ENCODE results near the gene GPR153.

GRCh38 chr1:6241107-6241886, 19.6 kb downstream of the GPR153 start:
- no peak for TF ChIP-seq POLR2A (IDR thresholded peaks at IDR 0.05; ENCODE audit: insufficient read depth in 1 of 2, low read depth in 2 of 2, low read length in 2 of 2)
- no peak for TF ChIP-seq REL (CRISPR knock-in tag; conservative IDR thresholded peaks at IDR 0.05)
- no peak for TF ChIP-seq ZNF350 (CRISPR knock-in tag; IDR thresholded peaks at IDR 0.05; ENCODE audit: borderline replicate concordance, low read depth)
- no peak for TF ChIP-seq ZBTB1 (CRISPR knock-in tag; IDR thresholded peaks at IDR 0.05; ENCODE audit: borderline replicate concordance)
- no peak for TF ChIP-seq CEBPB (IDR thresholded peaks at IDR 0.05; ENCODE audit: borderline replicate concordance, low read depth, low read length)
- TF ChIP-seq, protein P1, sequence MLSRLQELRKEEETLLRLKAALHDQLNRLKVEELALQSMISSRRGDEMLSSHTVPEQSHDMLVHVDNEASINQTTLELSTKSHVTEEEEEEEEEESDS (CRISPR knock-in tag; IDR thresholded peaks at IDR 0.05; ENCODE audit: borderline replicate concordance): no peak
- no peak for TF ChIP-seq SP2 (CRISPR knock-in tag; IDR thresholded peaks at IDR 0.05)
- TF ChIP-seq ZBTB33 (CRISPR knock-in tag; IDR thresholded peaks at IDR 0.05): no peak
- no peak for TF ChIP-seq EP300 (IDR thresholded peaks at IDR 0.05; ENCODE audit: low read depth in 2 of 2, low read length in 2 of 2)
- TF ChIP-seq EP300 (CRISPR knock-in tag; IDR thresholded peaks at IDR 0.05; ENCODE audit: borderline replicate concordance): no peak
- TF ChIP-seq, protein P2, sequence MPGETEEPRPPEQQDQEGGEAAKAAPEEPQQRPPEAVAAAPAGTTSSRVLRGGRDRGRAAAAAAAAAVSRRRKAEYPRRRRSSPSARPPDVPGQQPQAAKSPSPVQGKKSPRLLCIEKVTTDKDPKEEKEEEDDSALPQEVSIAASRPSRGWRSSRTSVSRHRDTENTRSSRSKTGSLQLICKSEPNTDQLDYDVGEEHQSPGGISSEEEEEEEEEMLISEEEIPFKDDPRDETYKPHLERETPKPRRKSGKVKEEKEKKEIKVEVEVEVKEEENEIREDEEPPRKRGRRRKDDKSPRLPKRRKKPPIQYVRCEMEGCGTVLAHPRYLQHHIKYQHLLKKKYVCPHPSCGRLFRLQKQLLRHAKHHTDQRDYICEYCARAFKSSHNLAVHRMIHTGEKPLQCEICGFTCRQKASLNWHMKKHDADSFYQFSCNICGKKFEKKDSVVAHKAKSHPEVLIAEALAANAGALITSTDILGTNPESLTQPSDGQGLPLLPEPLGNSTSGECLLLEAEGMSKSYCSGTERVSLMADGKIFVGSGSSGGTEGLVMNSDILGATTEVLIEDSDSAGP (CRISPR knock-in tag; IDR thresholded peaks at IDR 0.05; ENCODE audit: borderline replicate concordance): no peak
- no peak for TF ChIP-seq FOXJ3 (CRISPR knock-in tag; IDR thresholded peaks at IDR 0.05; ENCODE audit: borderline replicate concordance)
- TF ChIP-seq CTCF (CRISPR knock-in tag; IDR thresholded peaks at IDR 0.05): no peak
- TF ChIP-seq HOXA9 (CRISPR knock-in tag; IDR thresholded peaks at IDR 0.05; ENCODE audit: borderline replicate concordance): no peak
- TF ChIP-seq TFE3 (CRISPR knock-in tag; IDR thresholded peaks at IDR 0.05): no peak

Data from HepG2 (cell line).